ENCODE data around the gene RAD9A.
A peak's percentile ranks its signal among the peaks of the same experiment; 100 is the strongest.
"Not testable (repeated sequence)": the region's sequence is repeated elsewhere in the genome, so short reads cannot be mapped to it uniquely, and the experiment has no call there.

RAD9A gene

GRCh38 chr11:67422891-67423290 is 31.1 kb downstream of the RAD9A start:
- no peak for DNase-seq (ENCODE audit: low read depth in 2 of 3, low spot score in 2 of 3)

GRCh38 chr11:67423466-67423865 is 31.7 kb downstream of the RAD9A start:
- no peak for DNase-seq (ENCODE audit: low read depth in 2 of 3, low spot score in 2 of 3)

- DNase-seq (ENCODE audit: low read depth in 2 of 3, low spot score in 2 of 3) = no peak
These were observed 32.3 kb downstream of the RAD9A start for GRCh38 chr11:67423891-67424613.

GRCh38 chr11:67427364-67427859 is 35.6 kb downstream of the RAD9A start:
- not testable (repeated sequence) for DNase-seq (ENCODE audit: low read depth in 2 of 3, low spot score in 2 of 3)

GRCh38 chr11:67428052-67429001 is 36.5 kb downstream of the RAD9A start, which contains the start of gene RPS6KB2:
Gene RPS6KB2 (plus strand): TSS chr11:67428494. CDS start chr11:67428546, 52 bp downstream.
- peak; percentile 95 to 100 (median 100) for DNase-seq (ENCODE audit: low read depth in 2 of 3, low spot score in 2 of 3)

- DNase-seq (ENCODE audit: low read depth in 2 of 3, low spot score in 2 of 3) = no peak
These were observed 37.4 kb downstream of the RAD9A start for GRCh38 chr11:67429038-67429668.

- DNase-seq (ENCODE audit: low read depth in 2 of 3, low spot score in 2 of 3) = no peak
These were observed 37.9 kb downstream of the RAD9A start for GRCh38 chr11:67429722-67430121.

GRCh38 chr11:67431346-67432249 is 39.8 kb downstream of the RAD9A start:
- DNase-seq (ENCODE audit: low read depth in 2 of 3, low spot score in 2 of 3) = no peak

- no peak for DNase-seq (ENCODE audit: low read depth in 2 of 3, low spot score in 2 of 3)
These were observed 41.0 kb downstream of the RAD9A start for GRCh38 chr11:67432655-67433349.

GRCh38 chr11:67433536-67434394 is 42.0 kb downstream of the RAD9A start:
- no peak for DNase-seq (ENCODE audit: low read depth in 2 of 3, low spot score in 2 of 3)

- DNase-seq (ENCODE audit: low read depth in 2 of 3, low spot score in 2 of 3) = no peak
These were observed 42.7 kb downstream of the RAD9A start for GRCh38 chr11:67434395-67434881.

- no peak for DNase-seq (ENCODE audit: low read depth in 2 of 3, low spot score in 2 of 3)
These were observed 43.4 kb downstream of the RAD9A start for GRCh38 chr11:67435031-67435726.

- no peak for DNase-seq (ENCODE audit: low read depth in 2 of 3, low spot score in 2 of 3)
These were observed 44.1 kb downstream of the RAD9A start for GRCh38 chr11:67435727-67436458.

- DNase-seq (ENCODE audit: low read depth in 2 of 3, low spot score in 2 of 3) = peak in 1 of 3 experiments; percentile 57
These were observed 44.8 kb downstream of the RAD9A start for GRCh38 chr11:67436459-67437081.

- peak in 1 of 3 experiments; percentile 65 for DNase-seq (ENCODE audit: low read depth in 2 of 3, low spot score in 2 of 3)
These were observed 45.5 kb downstream of the RAD9A start, which contains the start of gene PTPRCAP for GRCh38 chr11:67437082-67437808. Gene PTPRCAP (minus strand): TSS chr11:67437682. CDS start chr11:67437619, 63 bp downstream.

GRCh38 chr11:67437809-67438157 is 46.0 kb downstream of the RAD9A start:
- no peak for DNase-seq (ENCODE audit: low read depth in 2 of 3, low spot score in 2 of 3)
